ENCODE results near the gene SEC14L6.

- TF ChIP-seq CTCF (conservative IDR thresholded peaks at IDR 0.05; ENCODE audit: low read length) (no peak), EZH2phosphoT487 (IDR thresholded peaks at IDR 0.05; ENCODE audit: borderline replicate concordance, low read depth, low read length) (no peak)
Observed at GRCh38 chr22:30574997-30575671, 28.6 kb upstream of the SEC14L6 start.
